Colonic mucosa (tissue), 4 donors: Measurements from ENCODE around the gene ALDH1A2. TPM values are rescaled to one million over a fixed set of nuclear protein-coding genes. Genes with fewer than 3 reads are reported as not detected.

ENCODE experiments used
- DNase-seq: peaks from one replicate; pipeline ENCODE4 v3.0.0-alpha.2; 2020
- H3K27ac ChIP-seq: fragments of 200-600 bp; one replicate; pipeline ENCODE4 v1.8.0; 2021
- H3K27me3 ChIP-seq: fragments of 200-600 bp; one replicate; pipeline ENCODE4 v1.8.0; 2021
- H3K36me3 ChIP-seq: fragments of 200-600 bp; one replicate; pipeline ENCODE4 v1.8.0; 2021
- H3K4me1 ChIP-seq: fragments of 200-600 bp; one replicate; pipeline ENCODE4 v1.8.0; 2021; ENCODE audit warnings: mild to moderate bottlenecking
- H3K4me3 ChIP-seq: fragments of 200-600 bp; one replicate; pipeline ENCODE4 v1.8.0; 2021
- H3K9ac ChIP-seq, 2 donors: one replicate each; pipeline ENCODE4 v1.7.0; 2013; ENCODE audit warnings: control low read depth in 2 of 2, low read depth in 2 of 2, low read length in 2 of 2
- H3K9me3 ChIP-seq: fragments of 200-600 bp; one replicate; pipeline ENCODE4 v1.8.0; 2021
- CTCF ChIP-seq: fragments of 200-600 bp; IDR thresholded peaks from one replicate; pipeline ENCODE4 v1.8.0; 2022; ENCODE audit warnings: antibody characterized with exemption, mild to moderate bottlenecking
- intact Hi-C: fragments of 100-400 bp; cut with DNase I; formaldehyde crosslinking; loops from one replicate; pipeline ENCODE4 v1.14.1; 2022
- total RNA-seq, 2 donors: library from RNA; stranded (reverse); fragmentation: NEBNext Ultra II Directional in 1 of 2; extraction: Animal tissue kit (Norgen Biotek cat#: 25700) in 1 of 2; gene quantifications; one replicate each; pipeline ENCODE4 v1.2.1, GENCODE V29; 2021
- donor health status: healthy.
- donor health status: DM: no; HTN: no; CAD: no.
- donor health status: DM: no; HTN: no; CAD: no.

ALDH1A2 gene
- total RNA-seq, 2 donors from 2014 or later = 1.9 to 2.5 TPM

GRCh38 chr15:57903626-57904025, 161.9 kb downstream of the ALDH1A2 start:
- H3K9me3 ChIP-seq = no peaks in the 10 kb centered on the region
- no peak overlapping the region for H3K4me3 ChIP-seq
- intact Hi-C loops = no loop called here
- no peak for DNase-seq
- H3K27me3 ChIP-seq = no peaks in the 10 kb centered on the region
- no peaks in the 10 kb centered on the region for H3K4me1 ChIP-seq
- TF ChIP-seq CTCF = no peak
- H3K36me3 ChIP-seq = no peaks in the 10 kb centered on the region
- H3K27ac ChIP-seq = no peak overlapping the region
- no peak overlapping the region for H3K9ac ChIP-seq

Other genes starting within 250 kb of the ALDH1A2 start
- under 1 TPM in 1 of 2 donors, not detected in 1; 0.98 TPM for gene AQP9, start 72.7 kb upstream of the ALDH1A2 start, total RNA-seq